Keratinocyte (primary cell): ENCODE results near the gene JMJD1C. TPM values are rescaled to one million over a fixed set of nuclear protein-coding genes. Genes with fewer than 3 reads are reported as not detected.

Experiments
- DNase-seq: peaks from one replicate; pipeline ENCODE4 v3.0.0-alpha.2; 2011; ENCODE audit warnings: low read depth, missing footprints, low spot score
- FAIRE-seq: peaks from 2 replicates; lab custom pipeline; 2011; peaks lifted over from hg19 to GRCh38; lab: Jason Lieb, UNC
- H2AFZ ChIP-seq: 2 replicates; pipeline ENCODE4 v1.6.0; 2012; ENCODE audit warnings: low read length, control low read depth, inconsistent platforms; ENCODE audit not compliant: control insufficient read depth
- H3K27ac ChIP-seq: 2 replicates; pipeline ENCODE4 v1.5.1; 2011; ENCODE audit warnings: low read length; ENCODE audit not compliant: control insufficient read depth, insufficient read depth
- H3K27me3 ChIP-seq: 3 replicates; pipeline ENCODE4 v1.6.0; 2011; ENCODE audit warnings: low read length; ENCODE audit not compliant: control insufficient read depth, insufficient read depth; ENCODE audit errors: extremely low read depth
- H3K36me3 ChIP-seq, 2 experiments: 2 replicates in 1 of 2; 3 replicates in 1 of 2; pipeline ENCODE4 v1.5.1; 2011; ENCODE audit warnings: low read length in 2 of 2, mild to moderate bottlenecking in 1 of 2; ENCODE audit not compliant: control insufficient read depth in 2 of 2, insufficient read depth in 2 of 2; ENCODE audit errors: extremely low read depth in 1 of 2
- H3K4me1 ChIP-seq: 3 replicates; pipeline ENCODE4 v1.5.1; 2011; ENCODE audit warnings: low read length; ENCODE audit not compliant: control insufficient read depth, insufficient read depth; ENCODE audit errors: extremely low read depth
- H3K4me2 ChIP-seq: 3 replicates; pipeline ENCODE4 v1.6.0; 2011; ENCODE audit warnings: low read depth, low read length; ENCODE audit not compliant: control insufficient read depth, insufficient read depth; ENCODE audit errors: extremely low read depth
- H3K4me3 ChIP-seq, 3 experiments: fragments of 200-600 bp in 1 of 3; sonication (generic) in 1 of 3; 2 replicates in 2 of 3; 3 replicates in 1 of 3; pipeline ENCODE4 v1.5.1; 2011 to 2016; ENCODE audit warnings: low read length in 3 of 3, mild to moderate bottlenecking in 3 of 3, control low read depth in 2 of 3, inconsistent platforms in 1 of 3, low read depth in 1 of 3, mixed read lengths in 1 of 3, mixed run types in 1 of 3, moderate library complexity in 1 of 3; ENCODE audit not compliant: control insufficient read depth in 2 of 3, insufficient read depth in 2 of 3; ENCODE audit errors: extremely low read depth in 1 of 3
- H3K79me2 ChIP-seq: 2 replicates; pipeline ENCODE4 v1.6.0; 2012; ENCODE audit warnings: low read length; ENCODE audit not compliant: control insufficient read depth, insufficient read depth
- H3K9ac ChIP-seq: 3 replicates; pipeline ENCODE4 v1.6.0; 2011; ENCODE audit warnings: low read length; ENCODE audit not compliant: control insufficient read depth, insufficient read depth; ENCODE audit errors: extremely low read depth
- H3K9me1 ChIP-seq: 3 replicates; pipeline ENCODE4 v1.6.0; 2011; ENCODE audit warnings: low read length; ENCODE audit not compliant: control insufficient read depth, insufficient read depth; ENCODE audit errors: extremely low read depth
- H3K9me3 ChIP-seq: 2 replicates; pipeline ENCODE4 v1.5.1; 2012; ENCODE audit warnings: low read depth, low read length; ENCODE audit not compliant: control insufficient read depth
- H4K20me1 ChIP-seq: 3 replicates; pipeline ENCODE4 v1.6.0; 2011; ENCODE audit warnings: low read length; ENCODE audit not compliant: control insufficient read depth, insufficient read depth; ENCODE audit errors: extremely low read depth
- CTCF ChIP-seq, 3 experiments: IDR thresholded peaks in 1 of 3; conservative IDR thresholded peaks in 1 of 3; optimal IDR thresholded peaks in 1 of 3; 2 replicates in 2 of 3; 3 replicates in 1 of 3; pipeline versions ENCODE3 to v1.5.1; 2011; ENCODE audit warnings: low read length in 3 of 3, mild to moderate bottlenecking in 3 of 3, moderate library complexity in 2 of 3, control low read depth in 1 of 3, inconsistent platforms in 1 of 3; ENCODE audit not compliant: insufficient read depth in 2 of 3; ENCODE audit errors: extremely low read depth in 1 of 3
- EZH2 ChIP-seq: IDR thresholded peaks from one replicate; pipeline ENCODE4 v1.6.1; 2012; ENCODE audit warnings: inconsistent platforms, mild to moderate bottlenecking, low read length, moderate library complexity
- dilution Hi-C: fragments of 300-500 bp; cut with MboI; formaldehyde crosslinking; loops from one replicate; pipeline ENCODE4 v1.7.0; 2020; ENCODE audit warnings: low sequenced_read_pairs; ENCODE audit not compliant: extremely low pct_ligation_motif_present
- polyA plus RNA-seq, 5 experiments: library from polyadenylated mRNA; depleted of rRNA in 3 of 5; stranded (reverse) in 3 of 5; stranded (forward) in 1 of 5; unstranded in 1 of 5; fragments of >200 nt; gene quantifications; 1 replicate in 1 of 5; 2 replicates in 3 of 5; 3 replicates in 1 of 5; pipeline versions ENCODE4 v1.2.1 to v1.2.3, GENCODE V29; 2011 to 2012; ENCODE audit warnings: missing spikeins in 2 of 5, low read depth in 1 of 5, low replicate concordance in 1 of 5

Gene JMJD1C
- polyA plus RNA-seq, 1 donor (not counting 4 experiments of a cell fraction or from before 2014, with no cell fraction given) = 38.2 TPM

GRCh38 chr10:63201118-63201517, 264.7 kb downstream of the JMJD1C start:
- dilution Hi-C loops = no loop called here
- Histone ChIP-seq H2AFZ (no peak overlapping the region), H3K36me3 (peaks cover 9 to 14% of the 10 kb centered on the region in 2 experiments), H4K20me1 (no peaks in the 10 kb centered on the region), H3K9ac (no peak overlapping the region), H3K9me3 (no peaks in the 10 kb centered on the region), H3K79me2 (peaks cover 8% of the 10 kb centered on the region), H3K27me3 (no peaks in the 10 kb centered on the region), H3K9me1 (no peaks in the 10 kb centered on the region), H3K27ac (no peak overlapping the region), H3K4me1 (no peaks in the 10 kb centered on the region), H3K4me3 (no peak overlapping the region), H3K4me2 (no peak overlapping the region)
- TF ChIP-seq EZH2 = no peak
- no peak for TF ChIP-seq CTCF (optimal IDR thresholded peaks at IDR 0.05 in 1 of 3, IDR thresholded peaks at IDR 0.05 in 1 of 3, conservative IDR thresholded peaks at IDR 0.05 in 1 of 3; ENCODE audit: extremely low read depth in 1 of 3, insufficient read depth in 2 of 3, low read length in 3 of 3)
- DNase-seq (no peak), FAIRE-seq (no peak)

GRCh38 chr10:63200431-63200830, 265.3 kb downstream of the JMJD1C start:
- Histone ChIP-seq H2AFZ (no peak overlapping the region), H3K4me3 (no peak overlapping the region), H3K9me1 (no peaks in the 10 kb centered on the region), H3K79me2 (peaks cover 6% of the 10 kb centered on the region), H3K27ac (no peak overlapping the region), H4K20me1 (no peaks in the 10 kb centered on the region), H3K27me3 (no peaks in the 10 kb centered on the region), H3K9me3 (no peaks in the 10 kb centered on the region), H3K9ac (no peak overlapping the region), H3K36me3 (peaks cover 10 to 12% of the 10 kb centered on the region in 2 experiments), H3K4me1 (no peaks in the 10 kb centered on the region), H3K4me2 (no peak overlapping the region)
- no peak for FAIRE-seq
- dilution Hi-C loops = no loop called here
- TF ChIP-seq EZH2 (no peak), CTCF (optimal IDR thresholded peaks at IDR 0.05 in 1 of 3, IDR thresholded peaks at IDR 0.05 in 1 of 3, conservative IDR thresholded peaks at IDR 0.05 in 1 of 3; ENCODE audit: extremely low read depth in 1 of 3, insufficient read depth in 2 of 3, low read length in 3 of 3) (no peak)
- DNase-seq = no peak
